ENCODE measurements around the gene SH2D3A. TPM values are rescaled to one million over a fixed set of nuclear protein-coding genes. Genes with fewer than 3 reads are reported as not detected.

The SH2D3A gene
- total and polyA plus RNA-seq, 2 of the 8 experiments (the other 6 are each of a cell fraction or from before 2014, with no cell fraction given), result 14.5 to 22.1 TPM

GRCh38 chr19:6811378-6811777 lies 44.1 kb upstream of the SH2D3A start:
- H3K4me3 ChIP-seq (ENCODE audit: extremely low read depth in 1 of 4, insufficient read depth in 2 of 4, low read depth in 3 of 4, low read length in 4 of 4), result no peak overlapping the region
- no peak overlapping the region for H2BK12ac ChIP-seq (ENCODE audit: low read depth, low read length)
- no peak overlapping the region for H4K8ac ChIP-seq (ENCODE audit: extremely low read depth, insufficient read depth, low read length)
- no peak overlapping the region for H4K5ac ChIP-seq (ENCODE audit: insufficient read length, low read depth, low read length)
- H3K4me2 ChIP-seq (ENCODE audit: insufficient read depth in 1 of 2, low read depth in 2 of 2, low read length in 2 of 2), result no peak overlapping the region
- H3K14ac ChIP-seq (ENCODE audit: insufficient read length), result no peak overlapping the region
- H3K23ac ChIP-seq (ENCODE audit: insufficient read length), result no peak overlapping the region
- H3K4ac ChIP-seq (replicated peaks; ENCODE audit: insufficient read length, low read depth, low read length), result no peak overlapping the region
- no peak overlapping the region for H3K9ac ChIP-seq (replicated peaks in 1 of 4; ENCODE audit: extremely low read depth in 1 of 4, low read depth in 3 of 4, low read length in 3 of 4)
- CTCF ChIA-PET (ENCODE audit: partially characterized antibody), result no interaction called here
- H3K9me3 ChIP-seq (ENCODE audit: insufficient read depth in 2 of 2, low read depth in 1 of 2, low read length in 1 of 2), result peaks cover 21 to 51% of the 10 kb centered on the region in 2 experiments
- no peak for DNase-seq (ENCODE audit: low read depth in 1 of 2, low spot score in 2 of 2)
- H3K79me2 ChIP-seq (ENCODE audit: control insufficient read depth in 1 of 2, insufficient read depth in 2 of 2, low read length in 2 of 2), result no peaks in the 10 kb centered on the region
- H3K18ac ChIP-seq (ENCODE audit: extremely low read depth, low read length), result no peak overlapping the region
- H2AK5ac ChIP-seq (ENCODE audit: low read depth, low read length), result no peak overlapping the region
- H3K27ac ChIP-seq (ENCODE audit: low read depth, low read length), result no peak overlapping the region
- no peaks in the 10 kb centered on the region for H3K4me1 ChIP-seq (replicated peaks in 1 of 4; ENCODE audit: control insufficient read depth in 3 of 4, insufficient read depth in 4 of 4, low read length in 3 of 4)
- no peak overlapping the region for H4K91ac ChIP-seq (replicated peaks; ENCODE audit: insufficient read length, low read length)
- WGBS, 2 experiments (ENCODE audit: extremely low coverage in 1 of 2, insufficient coverage in 1 of 2, insufficient read length in 1 of 2, insufficient replicate concordance in 2 of 2, low coverage in 1 of 2, low lambda C conversion rate in 2 of 2, missing lambda C conversion rate in 1 of 2), result 94% methylated on average over 3 of the region's 3 CpGs; no CpG with 5 or more reads in 1 of the 2 experiments
- H3K27me3 ChIP-seq (replicated peaks in 1 of 4; ENCODE audit: control insufficient read depth in 3 of 4, extremely low read depth in 1 of 4, insufficient read depth in 3 of 4, low read length in 3 of 4), result no peaks in the 10 kb centered on the region
- H2AFZ ChIP-seq (ENCODE audit: low read length), result peak overlapping the region; percentile 11; the same call in 1 of the 2 replicates
- no peak for FAIRE-seq
- no peaks in the 10 kb centered on the region for H3K36me3 ChIP-seq (ENCODE audit: control insufficient read depth in 2 of 4, insufficient read depth in 4 of 4, low read length in 3 of 4)
- H4K20me1 ChIP-seq (replicated peaks in 1 of 2; ENCODE audit: control insufficient read depth in 1 of 2, insufficient read depth in 2 of 2, low read length in 2 of 2), result no peaks in the 10 kb centered on the region
- no peak overlapping the region for H2BK20ac ChIP-seq (ENCODE audit: low read length)
- no peak overlapping the region for H3K56ac ChIP-seq (replicated peaks; ENCODE audit: insufficient read length, low read depth, low read length)
- H2BK15ac ChIP-seq (ENCODE audit: low read length), result no peak overlapping the region
- no peak overlapping the region for H2BK120ac ChIP-seq (replicated peaks; ENCODE audit: low read depth, low read length)
- POLR2A ChIA-PET (ENCODE audit: partially characterized antibody), result interaction anchor here (1.8 kb wide), 1 partner anchor 10 kb away, joined by 7 read pairs; no protein-coding TSS in a partner anchor
- H2BK5ac ChIP-seq (ENCODE audit: low read depth, low read length), result no peak overlapping the region
- H3K79me1 ChIP-seq (ENCODE audit: low read depth, low read length), result no peaks in the 10 kb centered on the region
- H3K23me2 ChIP-seq (ENCODE audit: low read depth, low read length), result peaks cover 2% of the 10 kb centered on the region; the same call in 1 of the 2 replicates
- TF ChIP-seq SIX5 (IDR thresholded peaks at IDR 0.05; ENCODE audit: low read depth, low read length), result no peak
- TF ChIP-seq TBP (IDR thresholded peaks at IDR 0.05; ENCODE audit: low read depth, low read length), result no peak
- no peak for TF ChIP-seq SIN3A (conservative IDR thresholded peaks at IDR 0.05 in 1 of 2, IDR thresholded peaks at IDR 0.05 in 1 of 2; ENCODE audit: low read depth in 1 of 2, low read length in 2 of 2)
- no peak for TF ChIP-seq TAF1 (IDR thresholded peaks at IDR 0.05; ENCODE audit: low read depth, low read length)
- TF ChIP-seq JUND (IDR thresholded peaks at IDR 0.05; ENCODE audit: low read length), result no peak
- TF ChIP-seq SP4 (IDR thresholded peaks at IDR 0.05; ENCODE audit: low read length), result no peak
- no peak for TF ChIP-seq EP300 (IDR thresholded peaks at IDR 0.05; ENCODE audit: borderline replicate concordance in 1 of 2, low read depth in 2 of 2, low read length in 2 of 2)
- no peak for TF ChIP-seq E2F6 (IDR thresholded peaks at IDR 0.05)
- no peak for TF ChIP-seq GTF2F1 (IDR thresholded peaks at IDR 0.05; ENCODE audit: borderline replicate concordance, low read depth, low read length)
- no peak for TF ChIP-seq KDM5A (IDR thresholded peaks at IDR 0.05; ENCODE audit: low read length)
- no peak for TF ChIP-seq CHD1 (IDR thresholded peaks at IDR 0.05; ENCODE audit: low read depth, low read length)
- TF ChIP-seq CHD2 (IDR thresholded peaks at IDR 0.05; ENCODE audit: low read length), result no peak
- TF ChIP-seq RFX5 (IDR thresholded peaks at IDR 0.05; ENCODE audit: borderline replicate concordance, low read depth, low read length), result no peak
- TF ChIP-seq GABPA (IDR thresholded peaks at IDR 0.05; ENCODE audit: borderline replicate concordance, insufficient read depth, low read length), result no peak
- TF ChIP-seq PHF8 (conservative IDR thresholded peaks at IDR 0.05; ENCODE audit: low read depth, low read length), result no peak

Data from H1 (cell line).